Kidney epithelial cell (primary cell): ENCODE measurements around the gene NEK7. TPM values are rescaled to one million over a fixed set of nuclear protein-coding genes. Genes with fewer than 3 reads are reported as not detected.

Experiments used
- DNase-seq: peaks from one replicate; pipeline ENCODE4 v3.0.0-alpha.2; 2010; ENCODE audit warnings: low read depth
- H3K27me3 ChIP-seq: 2 replicates; pipeline ENCODE4 v1.6.0; 2011; ENCODE audit warnings: low read length; ENCODE audit not compliant: control insufficient read depth, insufficient read depth
- H3K36me3 ChIP-seq: 2 replicates; pipeline ENCODE4 v1.5.1; 2011; ENCODE audit warnings: low read length; ENCODE audit not compliant: control insufficient read depth, insufficient read depth
- H3K4me3 ChIP-seq: 2 replicates; pipeline ENCODE4 v1.5.1; 2011; ENCODE audit warnings: low read depth, mild to moderate bottlenecking, control low read depth, low read length
- CTCF ChIP-seq: IDR thresholded peaks from 2 replicates; pipeline ENCODE4 v1.5.1; 2011; ENCODE audit warnings: mild to moderate bottlenecking, moderate library complexity, low read length, control low read depth, inconsistent platforms; ENCODE audit not compliant: insufficient read depth, poor library complexity, severe bottlenecking
- total RNA-seq: library from RNA; depleted of rRNA; stranded (reverse); fragments of >200 nt; gene quantifications from 2 replicates; pipeline ENCODE4 v1.2.3, GENCODE V29; 2015

NEK7 gene
- total RNA-seq, 1 donor from 2014 or later = 27.7 TPM

- no peak for TF ChIP-seq CTCF
- DNase-seq = no peak
Observed at GRCh38 chr1:198162091-198162767, 5.4 kb downstream of the NEK7 start.

GRCh38 chr1:198165927-198166647 is 9.3 kb downstream of the NEK7 start:
- H3K4me3 ChIP-seq = no peak overlapping the region
- H3K27me3 ChIP-seq = no peaks in the 10 kb centered on the region
- TF ChIP-seq CTCF = no peak
- no peaks in the 10 kb centered on the region for H3K36me3 ChIP-seq
- no peak for DNase-seq

More at GRCh38 chr1:198162091-198162767, 5.4 kb downstream of the NEK7 start:
- no peaks in the 10 kb centered on the region for H3K27me3 ChIP-seq
- no peak overlapping the region for H3K4me3 ChIP-seq
- H3K36me3 ChIP-seq = no peaks in the 10 kb centered on the region

- no peak for DNase-seq
- H3K4me3 ChIP-seq = no peak overlapping the region
- TF ChIP-seq CTCF = no peak
- no peaks in the 10 kb centered on the region for H3K27me3 ChIP-seq
- H3K36me3 ChIP-seq = no peaks in the 10 kb centered on the region
Observed at GRCh38 chr1:198166900-198167299, 10.1 kb downstream of the NEK7 start.

GRCh38 chr1:198167436-198167934 is 10.7 kb downstream of the NEK7 start:
- DNase-seq = no peak
- TF ChIP-seq CTCF = no peak
- no peak overlapping the region for H3K4me3 ChIP-seq
- no peaks in the 10 kb centered on the region for H3K27me3 ChIP-seq
- no peaks in the 10 kb centered on the region for H3K36me3 ChIP-seq

- Histone ChIP-seq H3K27me3 (no peaks in the 10 kb centered on the region), H3K36me3 (no peaks in the 10 kb centered on the region), H3K4me3 (no peak overlapping the region)
- TF ChIP-seq CTCF = no peak
- no peak for DNase-seq
Observed at GRCh38 chr1:198168227-198168626, 11.4 kb downstream of the NEK7 start.
